ENCODE measurements around the gene CELA1.

CELA1 gene

GRCh38 chr12:51374361-51374760 lies 27.9 kb upstream of the CELA1 start:
- no peak for DNase-seq

- no peak for DNase-seq
These were observed 26.7 kb upstream of the CELA1 start for GRCh38 chr12:51373187-51373586.

- DNase-seq: no peak
These were observed 25.5 kb upstream of the CELA1 start for GRCh38 chr12:51372021-51372420.

- no peak for DNase-seq
These were observed 24.9 kb upstream of the CELA1 start for GRCh38 chr12:51371295-51371953.

GRCh38 chr12:51370667-51371066 lies 24.2 kb upstream of the CELA1 start:
- no peak for DNase-seq

- no peak for DNase-seq
These were observed 23.1 kb upstream of the CELA1 start for GRCh38 chr12:51369581-51369980.

GRCh38 chr12:51368640-51369517 lies 22.4 kb upstream of the CELA1 start:
- no peak for DNase-seq

GRCh38 chr12:51365276-51365675 lies 18.8 kb upstream of the CELA1 start:
- DNase-seq: no peak

GRCh38 chr12:51364001-51364400 lies 17.5 kb upstream of the CELA1 start:
- no peak for DNase-seq

GRCh38 chr12:51362747-51363342 lies 16.4 kb upstream of the CELA1 start:
- no peak for DNase-seq

- DNase-seq: no peak
These were observed 15.8 kb upstream of the CELA1 start for GRCh38 chr12:51362307-51362706.

- DNase-seq: no peak
These were observed 14.9 kb upstream of the CELA1 start for GRCh38 chr12:51361161-51362016.

GRCh38 chr12:51360315-51360714 lies 13.8 kb upstream of the CELA1 start:
- no peak for DNase-seq

- no peak for DNase-seq
These were observed 13.4 kb upstream of the CELA1 start for GRCh38 chr12:51359851-51360250.

- DNase-seq: no peak
These were observed 12.0 kb upstream of the CELA1 start for GRCh38 chr12:51358496-51358895.

GRCh38 chr12:51357374-51358047 lies 11.0 kb upstream of the CELA1 start:
- no peak for DNase-seq

GRCh38 chr12:51351913-51352532 lies 5.5 kb upstream of the CELA1 start:
- no peak for DNase-seq

GRCh38 chr12:51349026-51349425 lies 2.5 kb upstream of the CELA1 start:
- DNase-seq: no peak

GRCh38 chr12:51348116-51348515 lies 1.6 kb upstream of the CELA1 start:
- no peak for DNase-seq

- no peak for DNase-seq
These were observed 798 bp downstream of the CELA1 start for GRCh38 chr12:51345681-51346080.

- DNase-seq: no peak
These were observed 3.3 kb downstream of the CELA1 start for GRCh38 chr12:51343201-51343600.

- DNase-seq: no peak
These were observed 4.1 kb downstream of the CELA1 start for GRCh38 chr12:51342416-51342815.
